Body of pancreas (tissue), 4 donors: ENCODE data around the gene ANGPTL4. TPM values are rescaled to one million over a fixed set of nuclear protein-coding genes. Genes with fewer than 3 reads are reported as not detected.
A peak's percentile ranks its signal among the peaks of the same experiment; 100 is the strongest.

Source experiments
- ATAC-seq: fragments of 150-250 bp; one replicate; pipeline ENCODE4 v1.9.1; 2016
- DNase-seq, 4 donors: peaks; one replicate each; pipeline ENCODE4 v3.0.0-alpha.2; 2019
- H3K27ac ChIP-seq, 4 donors: fragments of 200-600 bp; sonication (generic); 1 replicate in 3 of 4; 2 replicates in 1 of 4; pipeline versions ENCODE4 v1.5.1 to v1.6.1; 2016 to 2019; ENCODE audit warnings: mild to moderate bottlenecking in 1 of 4, mixed read lengths in 1 of 4, moderate library complexity in 1 of 4
- H3K27me3 ChIP-seq, 2 donors: fragments of 200-600 bp; sonication (generic); one replicate each; pipeline ENCODE4 v1.6.0; 2016; ENCODE audit warnings: mild to moderate bottlenecking in 1 of 2
- H3K36me3 ChIP-seq, 2 donors: fragments of 200-600 bp; sonication (generic); replicated peaks in 1 of 2; 2 replicates each; pipeline ENCODE4 v1.5.1; 2016; ENCODE audit warnings: low read depth in 2 of 2; ENCODE audit not compliant: insufficient read depth in 1 of 2
- H3K4me1 ChIP-seq: fragments of 200-600 bp; sonication (generic); one replicate; pipeline ENCODE4 v1.6.0; 2016
- H3K4me3 ChIP-seq, 2 donors: fragments of 200-600 bp; sonication (generic); 1 replicate in 1 of 2; 2 replicates in 1 of 2; pipeline ENCODE4 v1.5.1; 2016 to 2019
- H3K9me3 ChIP-seq, 3 donors: fragments of 200-600 bp; sonication (generic); 1 replicate in 2 of 3; 2 replicates in 1 of 3; pipeline ENCODE4 v1.5.1; 2016
- POLR2A ChIP-seq, 3 donors: fragments of 450-650 bp; IDR thresholded peaks; one replicate each; pipeline ENCODE4 v1.6.1; 2016; ENCODE audit warnings: antibody characterized with exemption in 3 of 3, mild to moderate bottlenecking in 2 of 3
- WGBS, 2 donors: methylation state at CpG; one replicate each; pipeline ENCODE4 v1.1.5; 2017; 5-methylcytosine and 5-hydroxymethylcytosine counted together
- intact Hi-C: fragments of 100-400 bp; cut with DNase I; formaldehyde crosslinking; loops from one replicate; pipeline ENCODE4 v1.15.1; 2023
- total RNA-seq, 2 donors: library from RNA; depleted of rRNA; stranded (reverse); fragments of >200 nt; gene quantifications; one replicate each; pipeline ENCODE4 v1.1.0, GENCODE V29; 2016
- TF ChIP-seq, protein P1 (sequence below), 7 experiments: fragments of 450-650 bp in 4 of 7; fragments of 200-600 bp in 3 of 7; sonication (generic) in 3 of 7; IDR thresholded peaks; one replicate each; pipeline ENCODE4 v1.5.1; 2016 to 2019; ENCODE audit warnings: antibody characterized with exemption in 7 of 7

Gene ANGPTL4
- total RNA-seq, 2 donors from 2014 or later: 68.7 to 110 TPM

DNA sequence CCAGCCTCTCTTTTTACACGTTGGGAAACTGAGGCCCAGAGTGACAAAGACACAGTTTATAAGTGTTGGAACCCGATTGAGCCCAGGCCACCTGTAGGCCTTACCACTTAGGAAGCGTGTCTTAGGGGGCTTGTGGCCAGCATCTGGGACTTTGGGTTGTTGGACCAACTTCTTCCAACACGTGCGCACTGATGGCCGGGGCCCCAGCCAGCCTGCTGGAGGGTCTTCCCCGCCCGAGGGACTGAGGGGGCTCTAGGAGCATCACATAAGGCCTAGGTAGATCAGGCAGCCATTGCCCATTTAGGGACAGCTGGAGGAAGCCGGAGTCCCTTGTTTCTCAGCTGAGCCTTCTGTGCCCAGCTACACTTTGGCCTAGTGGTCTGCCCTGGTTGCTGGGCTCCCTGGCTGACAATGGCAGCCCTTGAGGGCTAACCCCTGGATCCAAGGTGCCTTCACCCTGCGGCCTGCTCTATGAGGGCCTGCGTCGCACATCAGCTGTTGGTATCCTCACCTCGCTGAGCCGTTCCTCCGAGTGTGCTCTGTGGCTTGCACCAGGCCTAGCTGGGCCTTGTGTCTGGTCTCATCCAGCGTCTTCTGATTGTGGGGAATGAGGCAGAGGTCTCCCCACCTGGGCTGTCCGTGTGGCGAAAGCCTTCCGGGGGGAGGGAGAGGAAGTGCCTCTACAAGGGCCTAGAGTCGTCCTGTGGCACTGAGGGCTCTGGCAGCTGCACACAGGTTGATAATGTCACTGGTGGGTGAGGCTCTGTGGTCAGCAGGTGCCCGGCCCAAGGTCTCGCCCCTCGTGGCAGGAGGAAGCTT lies 27.5 kb downstream of the ANGPTL4 start:
- 51 to 60% methylated on average over 18 to 23 of the region's 23 CpGs for WGBS, 2 donors
- intact Hi-C loops: no loop called here

DNA sequence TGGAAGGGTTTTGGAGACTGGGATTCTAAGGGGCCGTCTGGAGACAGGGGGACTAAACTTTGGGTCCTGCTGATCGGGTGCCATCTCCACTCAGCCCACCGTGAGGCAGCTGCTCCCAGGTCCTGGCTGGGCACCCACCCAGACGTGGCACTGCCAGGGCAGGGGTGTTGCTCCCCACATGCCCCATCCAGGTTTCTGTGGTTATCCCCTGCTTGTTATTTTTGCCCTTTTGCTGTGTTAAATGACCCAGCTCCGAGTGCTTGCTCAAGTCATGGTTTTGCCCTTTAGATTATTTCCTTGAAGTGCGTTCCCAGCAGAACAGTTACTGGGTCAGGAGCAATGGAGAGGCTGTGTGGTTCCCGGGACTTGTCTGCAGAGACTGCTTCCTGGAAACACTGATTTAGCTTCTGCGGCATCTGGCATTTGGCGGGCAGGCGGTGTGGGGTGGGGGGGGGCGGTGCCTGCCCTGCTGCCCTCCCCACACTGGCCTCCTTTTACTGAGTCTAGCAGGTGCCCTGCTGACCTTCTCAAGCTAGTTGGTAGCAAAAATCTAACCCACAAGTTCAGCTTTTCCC lies 28.1 kb downstream of the ANGPTL4 start:
- Histone ChIP-seq H3K27ac (peak overlapping the region; percentile 100), H3K27me3 (no peaks in the 10 kb centered on the region), H3K4me3 (no peak overlapping the region), H3K4me1 (peaks cover 90% of the 10 kb centered on the region), H3K9me3 (no peaks in the 10 kb centered on the region), H3K36me3 (no peaks in the 10 kb centered on the region)
- TF ChIP-seq POLR2A (IDR thresholded peaks at IDR 0.05): peak in 2 of 3 donors; percentile 67 to 85
- TF ChIP-seq, protein P1, sequence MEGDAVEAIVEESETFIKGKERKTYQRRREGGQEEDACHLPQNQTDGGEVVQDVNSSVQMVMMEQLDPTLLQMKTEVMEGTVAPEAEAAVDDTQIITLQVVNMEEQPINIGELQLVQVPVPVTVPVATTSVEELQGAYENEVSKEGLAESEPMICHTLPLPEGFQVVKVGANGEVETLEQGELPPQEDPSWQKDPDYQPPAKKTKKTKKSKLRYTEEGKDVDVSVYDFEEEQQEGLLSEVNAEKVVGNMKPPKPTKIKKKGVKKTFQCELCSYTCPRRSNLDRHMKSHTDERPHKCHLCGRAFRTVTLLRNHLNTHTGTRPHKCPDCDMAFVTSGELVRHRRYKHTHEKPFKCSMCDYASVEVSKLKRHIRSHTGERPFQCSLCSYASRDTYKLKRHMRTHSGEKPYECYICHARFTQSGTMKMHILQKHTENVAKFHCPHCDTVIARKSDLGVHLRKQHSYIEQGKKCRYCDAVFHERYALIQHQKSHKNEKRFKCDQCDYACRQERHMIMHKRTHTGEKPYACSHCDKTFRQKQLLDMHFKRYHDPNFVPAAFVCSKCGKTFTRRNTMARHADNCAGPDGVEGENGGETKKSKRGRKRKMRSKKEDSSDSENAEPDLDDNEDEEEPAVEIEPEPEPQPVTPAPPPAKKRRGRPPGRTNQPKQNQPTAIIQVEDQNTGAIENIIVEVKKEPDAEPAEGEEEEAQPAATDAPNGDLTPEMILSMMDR (IDR thresholded peaks at IDR 0.05): no peak
- ATAC-seq (peak; percentile 4), DNase-seq (peak; percentile 70 to 86 (median 77))
- intact Hi-C loops: no loop called here
- 0 to 20% methylated on average over 1 to 10 of the region's 11 CpGs for WGBS, 2 donors

More for the DNA sequence above, 27.5 kb downstream of the ANGPTL4 start:
- Histone ChIP-seq H3K27me3 (no peaks in the 10 kb centered on the region), H3K36me3 (no peaks in the 10 kb centered on the region), H3K9me3 (no peaks in the 10 kb centered on the region), H3K4me1 (peaks cover 90% of the 10 kb centered on the region), H3K4me3 (no peak overlapping the region), H3K27ac (peak overlapping the region; percentile 100)
- DNase-seq: peak in 3 of 4 donors; percentile 53 to 57 (median 55)
- TF ChIP-seq, protein P1 (IDR thresholded peaks at IDR 0.05): no peak
- TF ChIP-seq POLR2A (IDR thresholded peaks at IDR 0.05): no peak
- ATAC-seq: no peak

DNA sequence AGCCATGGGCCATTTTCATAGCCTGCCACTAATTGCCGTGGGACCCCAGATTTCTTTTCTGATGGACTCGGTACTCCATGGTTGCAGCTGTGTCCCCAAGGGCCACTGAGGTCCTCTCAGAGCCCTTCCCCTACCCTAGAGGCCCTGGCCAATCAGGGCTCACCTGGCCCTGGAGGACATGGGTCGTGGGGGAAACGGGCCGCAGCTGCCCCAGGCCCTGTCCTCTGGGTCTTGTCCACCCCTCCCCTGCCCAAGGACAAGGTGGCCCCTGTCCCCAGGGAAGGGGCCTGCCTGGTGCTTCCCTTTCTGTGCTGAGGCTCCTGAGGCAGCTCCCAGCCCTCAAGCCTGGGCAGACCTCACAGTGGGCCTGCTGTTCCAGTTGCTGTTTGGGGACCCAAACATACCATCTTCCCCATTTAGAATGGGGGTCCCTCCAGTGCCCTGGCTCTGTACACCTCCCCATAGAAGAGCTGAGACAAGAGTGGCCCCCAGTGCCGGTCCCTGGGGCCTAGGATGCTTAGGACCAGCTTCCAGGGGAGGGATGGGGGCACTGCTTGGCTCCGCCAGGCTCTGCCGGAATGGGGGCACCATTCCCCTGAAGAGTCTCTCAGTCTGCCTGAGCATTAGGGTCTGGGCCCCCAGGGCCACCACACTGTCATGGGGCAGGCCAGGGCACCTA lies 29.4 kb downstream of the ANGPTL4 start:
- Histone ChIP-seq H3K4me1 (peaks cover 90% of the 10 kb centered on the region), H3K27me3 (no peaks in the 10 kb centered on the region), H3K27ac (peak overlapping the region in 3 of 4 donors; percentile 100), H3K9me3 (no peaks in the 10 kb centered on the region), H3K36me3 (no peaks in the 10 kb centered on the region), H3K4me3 (no peak overlapping the region)
- ATAC-seq: no peak
- TF ChIP-seq POLR2A (IDR thresholded peaks at IDR 0.05): no peak
- TF ChIP-seq, protein P1 (IDR thresholded peaks at IDR 0.05): no peak
- intact Hi-C loops: no loop called here
- no peak for DNase-seq
- 68 to 89% methylated on average over 2 to 8 of the region's 8 CpGs for WGBS, 2 donors

DNA sequence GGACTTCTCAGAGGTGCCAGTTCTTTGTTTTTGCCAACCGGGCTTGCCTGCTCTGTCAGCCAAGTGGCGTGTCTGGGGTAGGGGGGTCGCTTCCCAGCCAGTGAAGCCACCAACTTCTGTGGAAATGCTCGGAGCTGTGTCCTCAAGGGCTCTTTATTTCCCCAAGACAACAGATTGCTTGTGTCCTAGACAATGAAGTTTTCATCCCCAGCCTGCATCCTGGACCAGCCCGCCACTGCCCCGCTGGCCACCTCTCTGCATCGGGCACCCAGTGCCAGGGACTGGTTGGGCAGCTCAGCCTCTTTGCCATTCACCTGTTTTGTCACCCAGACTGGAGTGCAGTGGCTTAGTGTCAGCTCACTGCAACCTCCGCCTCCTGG lies 29.9 kb downstream of the ANGPTL4 start:
- peak overlapping the region; percentile 63 to 100 (median 100) for H3K27ac ChIP-seq
- H3K4me3 ChIP-seq: no peak overlapping the region
- no peaks in the 10 kb centered on the region for H3K27me3 ChIP-seq
- H3K9me3 ChIP-seq: no peaks in the 10 kb centered on the region
- ATAC-seq: no peak
- H3K36me3 ChIP-seq: no peaks in the 10 kb centered on the region
- TF ChIP-seq, protein P1 (IDR thresholded peaks at IDR 0.05): no peak
- no peak for TF ChIP-seq POLR2A (IDR thresholded peaks at IDR 0.05)
- intact Hi-C loops: no loop called here
- H3K4me1 ChIP-seq: peaks cover 88% of the 10 kb centered on the region
- WGBS, 2 donors: 72 to 79% methylated on average over 4 to 8 of the region's 8 CpGs
- peak in 1 of 4 donors; percentile 45 for DNase-seq
